ENCODE results near the gene LEMD3.

LEMD3 gene

GRCh38 chr12:65152596-65152995, 16.8 kb upstream of the LEMD3 start:
- no peak for DNase-seq (ENCODE audit: low read depth)
- H3K4me3 ChIP-seq (ENCODE audit: low read length) = no peak overlapping the region
- TF ChIP-seq CTCF (IDR thresholded peaks at IDR 0.05; ENCODE audit: insufficient read depth, low read depth, low read length, missing control alignments) = no peak

DNA sequence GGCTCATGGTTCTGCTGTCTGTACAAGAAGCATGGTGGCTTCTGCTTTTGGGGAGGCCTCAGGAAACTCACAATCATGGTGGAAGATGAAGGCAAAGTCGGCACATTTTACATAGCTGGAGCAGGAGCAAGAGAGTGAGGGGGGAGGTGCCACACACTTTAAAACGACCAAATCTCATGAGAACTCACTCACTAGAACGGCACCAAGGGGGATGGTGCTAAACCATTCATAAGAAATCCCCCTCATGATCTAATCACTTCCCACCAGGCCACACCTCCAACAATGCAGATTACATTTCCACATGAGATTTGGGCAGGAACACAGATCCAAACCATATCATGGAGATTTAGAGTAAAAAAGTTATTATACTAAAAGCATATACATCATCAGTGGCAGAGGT, 13.6 kb upstream of the LEMD3 start:
- no peak overlapping the region for H3K4me3 ChIP-seq (ENCODE audit: low read length)
- TF ChIP-seq CTCF (IDR thresholded peaks at IDR 0.05; ENCODE audit: insufficient read depth, low read depth, low read length, missing control alignments) = no peak
- DNase-seq (ENCODE audit: low read depth) = no peak

DNA sequence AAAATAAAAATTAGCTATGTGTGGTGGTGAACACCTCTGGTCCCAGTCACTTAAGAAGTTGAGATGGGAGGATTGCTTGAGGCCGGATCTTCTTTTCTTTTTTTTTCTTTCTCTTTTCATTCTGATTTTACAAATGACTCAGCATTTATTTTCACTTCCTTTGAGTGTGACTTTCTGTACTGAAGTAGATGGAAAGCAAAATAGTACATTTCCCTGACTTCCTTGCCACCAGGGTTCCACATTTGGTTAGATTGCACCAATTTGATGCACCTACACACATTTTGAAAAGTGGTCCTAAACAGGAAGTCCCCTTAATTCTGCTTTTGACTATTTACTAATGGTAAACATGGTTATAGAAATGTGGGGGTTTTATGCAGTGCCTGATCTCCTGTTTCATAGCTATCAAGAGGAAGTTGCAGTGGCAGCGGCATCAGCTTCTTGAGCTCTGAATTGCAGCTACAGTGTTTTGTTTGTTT, 13.0 kb upstream of the LEMD3 start:
- H3K4me3 ChIP-seq (ENCODE audit: low read length) = no peak overlapping the region
- no peak for DNase-seq (ENCODE audit: low read depth)
- TF ChIP-seq CTCF (IDR thresholded peaks at IDR 0.05; ENCODE audit: insufficient read depth, low read depth, low read length, missing control alignments) = no peak

GRCh38 chr12:65157091-65157490, 12.3 kb upstream of the LEMD3 start:
- TF ChIP-seq CTCF (IDR thresholded peaks at IDR 0.05; ENCODE audit: insufficient read depth, low read depth, low read length, missing control alignments) = no peak
- DNase-seq (ENCODE audit: low read depth) = peak; percentile 21
- no peak overlapping the region for H3K4me3 ChIP-seq (ENCODE audit: low read length)

GRCh38 chr12:65162609-65163008, 6.8 kb upstream of the LEMD3 start:
- TF ChIP-seq CTCF (IDR thresholded peaks at IDR 0.05; ENCODE audit: insufficient read depth, low read depth, low read length, missing control alignments) = no peak
- H3K4me3 ChIP-seq (ENCODE audit: low read length) = no peak overlapping the region
- DNase-seq (ENCODE audit: low read depth) = no peak

- no peak for DNase-seq (ENCODE audit: low read depth)
- H3K4me3 ChIP-seq (ENCODE audit: low read length) = no peak overlapping the region
- no peak for TF ChIP-seq CTCF (IDR thresholded peaks at IDR 0.05; ENCODE audit: insufficient read depth, low read depth, low read length, missing control alignments)
Measured at GRCh38 chr12:65164244-65164643, 5.1 kb upstream of the LEMD3 start.

GRCh38 chr12:65164774-65165173, 4.6 kb upstream of the LEMD3 start:
- no peak for TF ChIP-seq CTCF (IDR thresholded peaks at IDR 0.05; ENCODE audit: insufficient read depth, low read depth, low read length, missing control alignments)
- no peak for DNase-seq (ENCODE audit: low read depth)
- no peak overlapping the region for H3K4me3 ChIP-seq (ENCODE audit: low read length)

Data from epithelial cell of esophagus (primary cell).